ENCODE results near the gene BEST4.
"Not testable (repeated sequence)": the region's sequence is repeated elsewhere in the genome, so short reads cannot be mapped to it uniquely, and the experiment has no call there.

The BEST4 gene

GRCh38 chr1:44738953-44739306 lies 49.0 kb downstream of the BEST4 start:
- intact Hi-C loops (cut with DNase I), result loop anchor here (1.0 to 10.0 kb wide), 3 partner anchors 8 to 566 kb away; partner anchors contain the start of genes RNU5D-1 and RPS8
- not testable (repeated sequence) for DNase-seq

GRCh38 chr1:44735992-44736391 lies 52.0 kb downstream of the BEST4 start:
- intact Hi-C loops (cut with DNase I), result loop anchor here (10.0 kb wide), 1 partner anchor 569 kb away; no protein-coding TSS in a partner anchor

GRCh38 chr1:44733784-44734183 lies 54.2 kb downstream of the BEST4 start:
- DNase-seq, result no peak
- intact Hi-C loops (cut with DNase I), result loop anchor here (5.0 to 10.0 kb wide), 3 partner anchors 104 to 571 kb away; partner anchors contain the start of genes HECTD3 and UROD

More at GRCh38 chr1:44735992-44736391, 52.0 kb downstream of the BEST4 start:
- DNase-seq, result no peak

Measured in posterior cingulate gyrus (tissue), 11 donors.